Measurements from ENCODE around the gene SMIM1.

DNA sequence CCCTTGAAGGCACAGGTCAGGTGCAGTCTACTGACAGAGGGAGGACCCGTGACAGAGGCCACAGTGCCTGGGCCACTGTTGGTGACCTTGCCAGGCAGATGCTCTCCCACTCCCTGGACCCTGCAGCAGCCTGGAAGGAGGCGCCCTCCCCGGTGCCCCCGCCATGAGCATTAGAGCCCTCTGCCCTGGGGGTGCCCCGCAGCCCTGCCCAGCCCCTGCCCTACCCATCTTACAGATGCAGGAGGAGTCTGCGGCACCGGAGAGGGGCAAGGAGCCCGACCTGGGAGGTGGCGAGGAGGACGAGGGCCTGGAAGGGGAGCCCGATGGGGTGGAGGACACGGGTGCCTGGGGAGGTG is 9.7 kb upstream of the SMIM1 start:
- TF ChIP-seq CTCF (conservative IDR thresholded peaks at IDR 0.05; ENCODE audit: low read length), result no peak
- no peak for TF ChIP-seq EZH2phosphoT487 (IDR thresholded peaks at IDR 0.05; ENCODE audit: borderline replicate concordance)

Data from Loucy (cell line).